ENCODE data around the gene OR6J1. TPM values are rescaled to one million over a fixed set of nuclear protein-coding genes. Genes with fewer than 3 reads are reported as not detected.

OR6J1 gene
- total and polyA plus RNA-seq, 9 of the 15 experiments (the other 6 are each of a cell fraction or from before 2014, with no cell fraction given): not detected

GRCh38 chr14:22593189-22593588 lies 51.0 kb downstream of the OR6J1 start:
- in situ Hi-C loops (cut with MboI): no loop called here
- no peak overlapping the region for H2AFZ ChIP-seq (ENCODE audit: low read depth, low read length)
- BruUV-seq (replicated peaks): no TSS peak
- no peak for TF ChIP-seq REST (IDR thresholded peaks at IDR 0.05; ENCODE audit: borderline replicate concordance)
- TF ChIP-seq REST (CRISPR knock-in tag; IDR thresholded peaks at IDR 0.05; ENCODE audit: low read depth): no peak
- TF ChIP-seq ZBTB8A (IDR thresholded peaks at IDR 0.05; ENCODE audit: partially characterized antibody): no peak
- no peak for TF ChIP-seq BCOR (IDR thresholded peaks at IDR 0.05)
- TF ChIP-seq HBP1 (CRISPR knock-in tag; IDR thresholded peaks at IDR 0.05): no peak
- TF ChIP-seq FOXK1 (CRISPR knock-in tag; IDR thresholded peaks at IDR 0.05; ENCODE audit: borderline replicate concordance): no peak
- TF ChIP-seq FOXA1 (IDR thresholded peaks at IDR 0.05; ENCODE audit: borderline replicate concordance): no peak
- no peak for TF ChIP-seq EHMT2 (IDR thresholded peaks at IDR 0.05)
- no peak for TF ChIP-seq ELK1 (CRISPR knock-in tag; IDR thresholded peaks at IDR 0.05)
- no peak for TF ChIP-seq SAP30 (IDR thresholded peaks at IDR 0.05; ENCODE audit: borderline replicate concordance, insufficient read depth, low read depth, low read length, poor library complexity, severe bottlenecking)
- no peak for TF ChIP-seq HINFP (tag; conservative IDR thresholded peaks at IDR 0.05; ENCODE audit: low read depth)

More at GRCh38 chr14:22593189-22593588, 51.0 kb downstream of the OR6J1 start:
- DNase-seq (ENCODE audit: extremely low read depth in 1 of 4, low spot score in 3 of 4) (no peak), ATAC-seq (no peak), FAIRE-seq (no peak)
- H3K4me1 ChIP-seq (replicated peaks in 1 of 2; ENCODE audit: control insufficient read depth in 2 of 2, insufficient read depth in 2 of 2, low read length in 2 of 2): peaks cover 19 to 46% of the 10 kb centered on the region in 2 experiments
- WGBS (ENCODE audit: insufficient coverage, low coverage, missing lambda C conversion rate): 59% methylated on average over 3 of the region's 3 CpGs
- no peak overlapping the region for H3K4me2 ChIP-seq (ENCODE audit: insufficient read depth, low read length)
- intact Hi-C loops (cut with micrococcal nuclease): no loop called here
- H3K27me3 ChIP-seq (ENCODE audit: control insufficient read depth in 2 of 2, insufficient read depth in 2 of 2, low read length in 2 of 2): no peaks in the 10 kb centered on the region
- no peak overlapping the region for H3K27ac ChIP-seq (ENCODE audit: extremely low read depth, low read depth, low read length)
- H3K79me2 ChIP-seq (ENCODE audit: control insufficient read depth, insufficient read depth, low read length): peaks cover 9% of the 10 kb centered on the region
- CTCF ChIA-PET (ENCODE audit: low intra/inter-chr PET ratio): no interaction called here
- H3K9me1 ChIP-seq (ENCODE audit: control insufficient read depth, insufficient read depth, low read length): no peaks in the 10 kb centered on the region
- H3K9ac ChIP-seq (ENCODE audit: insufficient read depth in 1 of 2, low read depth in 2 of 2, low read length in 2 of 2): no peak overlapping the region
- POLR2A ChIA-PET: interaction anchor here (0.7 to 1.4 kb wide), 2 partner anchors 9 to 18 kb away, joined by 4 to 8 read pairs; no protein-coding TSS in a partner anchor
- H3K4me3 ChIP-seq: no peak overlapping the region
- H4K20me1 ChIP-seq (replicated peaks; ENCODE audit: control insufficient read depth, insufficient read depth, low read length): no peaks in the 10 kb centered on the region
- H3K36me3 ChIP-seq (ENCODE audit: control insufficient read depth, insufficient read depth, low read length): no peaks in the 10 kb centered on the region
- no peaks in the 10 kb centered on the region for H3K9me3 ChIP-seq (replicated peaks; ENCODE audit: control insufficient read depth, insufficient read depth, low read depth, low read length)
